ENCODE data around the gene CD5L.

DNA sequence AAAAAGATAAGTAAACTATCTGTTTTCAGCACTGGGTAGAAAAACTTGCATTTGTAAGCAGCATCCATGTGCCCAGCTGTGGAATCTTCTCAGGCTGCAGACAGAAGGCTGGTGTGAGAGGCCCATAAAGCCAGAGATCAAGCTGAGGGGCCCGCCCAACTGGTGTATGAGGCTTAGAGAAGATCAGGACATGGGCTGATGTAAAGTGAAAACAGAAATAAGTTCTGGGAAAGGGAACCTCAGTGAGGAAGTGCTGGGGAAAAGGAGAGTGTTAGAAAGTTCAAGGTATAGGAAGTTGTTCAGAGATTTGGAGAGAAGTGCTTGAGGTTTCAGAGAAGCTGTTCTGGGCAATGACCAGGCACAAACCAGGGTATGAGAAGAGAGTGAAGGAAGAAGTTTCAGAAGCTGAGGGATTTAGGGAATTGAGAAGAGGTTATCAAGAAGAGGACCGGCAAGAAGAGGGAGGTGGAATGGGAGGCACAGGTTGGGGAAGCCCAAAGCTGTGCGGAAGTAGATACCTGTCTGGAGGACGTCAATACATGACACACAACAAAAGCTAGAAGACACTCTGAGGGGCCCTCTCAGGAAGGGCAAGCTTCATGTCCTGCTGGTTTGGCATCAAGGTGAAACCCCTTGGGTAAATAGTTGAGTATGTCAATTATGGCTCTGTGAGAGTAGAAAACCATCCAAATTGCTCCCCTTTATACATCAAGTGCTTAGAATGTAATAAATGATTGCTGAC lies 2.7 kb upstream of the CD5L start:
- TF ChIP-seq, protein P1, sequence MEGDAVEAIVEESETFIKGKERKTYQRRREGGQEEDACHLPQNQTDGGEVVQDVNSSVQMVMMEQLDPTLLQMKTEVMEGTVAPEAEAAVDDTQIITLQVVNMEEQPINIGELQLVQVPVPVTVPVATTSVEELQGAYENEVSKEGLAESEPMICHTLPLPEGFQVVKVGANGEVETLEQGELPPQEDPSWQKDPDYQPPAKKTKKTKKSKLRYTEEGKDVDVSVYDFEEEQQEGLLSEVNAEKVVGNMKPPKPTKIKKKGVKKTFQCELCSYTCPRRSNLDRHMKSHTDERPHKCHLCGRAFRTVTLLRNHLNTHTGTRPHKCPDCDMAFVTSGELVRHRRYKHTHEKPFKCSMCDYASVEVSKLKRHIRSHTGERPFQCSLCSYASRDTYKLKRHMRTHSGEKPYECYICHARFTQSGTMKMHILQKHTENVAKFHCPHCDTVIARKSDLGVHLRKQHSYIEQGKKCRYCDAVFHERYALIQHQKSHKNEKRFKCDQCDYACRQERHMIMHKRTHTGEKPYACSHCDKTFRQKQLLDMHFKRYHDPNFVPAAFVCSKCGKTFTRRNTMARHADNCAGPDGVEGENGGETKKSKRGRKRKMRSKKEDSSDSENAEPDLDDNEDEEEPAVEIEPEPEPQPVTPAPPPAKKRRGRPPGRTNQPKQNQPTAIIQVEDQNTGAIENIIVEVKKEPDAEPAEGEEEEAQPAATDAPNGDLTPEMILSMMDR (conservative IDR thresholded peaks at IDR 0.05; ENCODE audit: low read depth, low read length), result no peak
- TF ChIP-seq EZH2 (IDR thresholded peaks at IDR 0.05; ENCODE audit: low read length, unreplicated experiment) (no peak), EZH2phosphoT487 (IDR thresholded peaks at IDR 0.05; ENCODE audit: borderline replicate concordance, low read length) (no peak)
